Measurements from ENCODE around the gene CDX1.

Gene CDX1

GRCh38 chr5:150119421-150120061, 47.0 kb upstream of the CDX1 start:
- H3K9me3 ChIP-seq (replicated peaks in 1 of 2; ENCODE audit: control insufficient read depth in 2 of 2, insufficient read depth in 1 of 2, low read depth in 1 of 2, low read length in 2 of 2), result no peaks in the 10 kb centered on the region
- no peaks in the 10 kb centered on the region for H3K36me3 ChIP-seq (replicated peaks in 1 of 2; ENCODE audit: control insufficient read depth in 2 of 2, insufficient read depth in 2 of 2, low read length in 2 of 2)

GRCh38 chr5:150120062-150120441, 46.5 kb upstream of the CDX1 start:
- DNase-seq (ENCODE audit: low spot score), result no peak
- H3K23ac ChIP-seq (ENCODE audit: low read depth, low read length, poor library complexity), result no peak overlapping the region
- no peaks in the 10 kb centered on the region for H3K27me3 ChIP-seq (ENCODE audit: control insufficient read depth in 3 of 3, insufficient read depth in 3 of 3, low read depth in 1 of 3, low read length in 3 of 3)
- no peak overlapping the region for H3K27ac ChIP-seq (replicated peaks; ENCODE audit: low read length)
- H4K8ac ChIP-seq (ENCODE audit: low read depth, low read length), result no peak overlapping the region
- no peak overlapping the region for H2BK15ac ChIP-seq (ENCODE audit: low read length)
- H2AK5ac ChIP-seq (ENCODE audit: low read depth, low read length), result no peak overlapping the region
- no peak overlapping the region for H2AFZ ChIP-seq (ENCODE audit: low read length)
- H3K9me3 ChIP-seq (replicated peaks in 1 of 2; ENCODE audit: control insufficient read depth in 2 of 2, insufficient read depth in 1 of 2, low read depth in 1 of 2, low read length in 2 of 2), result no peaks in the 10 kb centered on the region
- WGBS, 2 donors (ENCODE audit: extremely low coverage in 2 of 2, insufficient read length in 2 of 2, insufficient replicate concordance in 1 of 2), result no CpG with 5 or more reads among the region's 3 CpGs
- H3K4me3 ChIP-seq (ENCODE audit: low read length in 2 of 2), result no peak overlapping the region
- H4K91ac ChIP-seq (ENCODE audit: low read depth, low read length, poor library complexity), result no peak overlapping the region
- no peak overlapping the region for H2BK120ac ChIP-seq (ENCODE audit: low read depth, low read length)
- peaks cover 0 to 8% of the 10 kb centered on the region in 2 donors for H3K4me1 ChIP-seq (ENCODE audit: control insufficient read depth in 2 of 2, insufficient read depth in 1 of 2, low read depth in 1 of 2, low read length in 2 of 2)
- H3K14ac ChIP-seq (ENCODE audit: low read length), result no peak overlapping the region
- no peaks in the 10 kb centered on the region for H3K36me3 ChIP-seq (replicated peaks in 1 of 2; ENCODE audit: control insufficient read depth in 2 of 2, insufficient read depth in 2 of 2, low read length in 2 of 2)
- no peak overlapping the region for H2BK5ac ChIP-seq (ENCODE audit: low read length)
- no peak overlapping the region for H3K4me2 ChIP-seq (ENCODE audit: insufficient read depth, low read length, poor library complexity, severe bottlenecking)
- H3K9ac ChIP-seq (ENCODE audit: low read depth, low read length, poor library complexity), result no peak overlapping the region
- no peaks in the 10 kb centered on the region for H3K79me1 ChIP-seq (ENCODE audit: low read depth, low read length)
- no peak overlapping the region for H3K18ac ChIP-seq (ENCODE audit: low read length)
- no peak overlapping the region for H3K4ac ChIP-seq (ENCODE audit: low read length)
- H2BK12ac ChIP-seq (ENCODE audit: low read length), result no peak overlapping the region

More at GRCh38 chr5:150119421-150120061, 47.0 kb upstream of the CDX1 start:
- no CpG with 5 or more reads among the region's 10 CpGs for WGBS, 2 donors (ENCODE audit: extremely low coverage in 2 of 2, insufficient read length in 2 of 2, insufficient replicate concordance in 1 of 2)
- no peak overlapping the region for H2AFZ ChIP-seq (ENCODE audit: low read length)
- no peak overlapping the region for H3K4me2 ChIP-seq (ENCODE audit: insufficient read depth, low read length, poor library complexity, severe bottlenecking)
- H3K9ac ChIP-seq (ENCODE audit: low read depth, low read length, poor library complexity), result no peak overlapping the region
- H2BK120ac ChIP-seq (ENCODE audit: low read depth, low read length), result no peak overlapping the region
- H2BK15ac ChIP-seq (ENCODE audit: low read length), result no peak overlapping the region
- no peaks in the 10 kb centered on the region for H3K79me1 ChIP-seq (ENCODE audit: low read depth, low read length)
- no peak overlapping the region for H3K18ac ChIP-seq (ENCODE audit: low read length)
- H4K8ac ChIP-seq (ENCODE audit: low read depth, low read length), result no peak overlapping the region
- no peak overlapping the region for H3K14ac ChIP-seq (ENCODE audit: low read length)
- H3K27me3 ChIP-seq (ENCODE audit: control insufficient read depth in 3 of 3, insufficient read depth in 3 of 3, low read depth in 1 of 3, low read length in 3 of 3), result no peaks in the 10 kb centered on the region
- peaks cover 0 to 8% of the 10 kb centered on the region in 2 donors for H3K4me1 ChIP-seq (ENCODE audit: control insufficient read depth in 2 of 2, insufficient read depth in 1 of 2, low read depth in 1 of 2, low read length in 2 of 2)
- no peak overlapping the region for H2BK12ac ChIP-seq (ENCODE audit: low read length)
- H3K27ac ChIP-seq (replicated peaks; ENCODE audit: low read length), result no peak overlapping the region
- H3K4me3 ChIP-seq (ENCODE audit: low read length in 2 of 2), result no peak overlapping the region
- H3K4ac ChIP-seq (ENCODE audit: low read length), result no peak overlapping the region
- H4K91ac ChIP-seq (ENCODE audit: low read depth, low read length, poor library complexity), result no peak overlapping the region
- DNase-seq (ENCODE audit: low spot score), result no peak
- H2BK5ac ChIP-seq (ENCODE audit: low read length), result no peak overlapping the region
- H3K23ac ChIP-seq (ENCODE audit: low read depth, low read length, poor library complexity), result no peak overlapping the region
- H2AK5ac ChIP-seq (ENCODE audit: low read depth, low read length), result no peak overlapping the region

DNA sequence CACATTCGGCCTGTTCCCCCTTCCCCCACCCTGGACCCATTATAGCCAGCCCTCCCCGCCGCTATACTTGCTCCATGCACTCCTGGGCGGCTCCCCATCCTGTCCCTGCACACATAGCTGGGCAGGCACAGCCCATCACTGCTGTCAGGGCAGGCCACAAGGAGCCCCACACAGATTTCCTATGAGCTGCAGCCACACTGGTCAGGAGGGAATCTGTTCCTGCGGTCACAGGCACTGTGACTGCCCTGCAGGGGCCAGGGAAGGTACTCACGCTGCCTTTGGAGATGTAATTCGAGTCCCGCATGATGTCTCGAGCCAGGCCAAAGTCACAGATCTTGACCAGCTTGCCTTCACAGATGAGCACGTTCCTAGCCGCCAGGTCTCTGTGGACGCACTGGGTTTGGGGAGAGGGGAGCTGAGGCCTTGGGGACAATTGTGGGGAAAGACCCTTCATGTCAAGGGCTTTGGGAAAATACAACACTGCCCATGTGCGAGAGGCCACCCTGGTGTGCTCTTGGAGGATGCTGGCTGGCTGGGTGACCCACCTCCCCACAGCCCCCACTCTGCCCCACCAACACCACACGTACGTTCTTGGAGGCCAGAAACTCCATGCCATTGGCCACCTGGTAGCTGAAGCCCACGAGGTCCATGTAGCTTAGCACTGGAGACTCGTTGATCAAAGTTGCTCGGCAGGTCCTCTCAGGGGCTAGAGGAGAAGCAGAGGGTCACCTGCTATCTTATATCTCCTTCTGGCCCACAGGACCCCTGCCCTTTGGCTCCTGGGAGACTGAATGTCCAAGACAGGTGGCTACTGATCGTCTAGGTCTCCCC, 45.7 kb upstream of the CDX1 start:
- no peak overlapping the region for H3K23ac ChIP-seq (ENCODE audit: low read depth, low read length, poor library complexity)
- H3K14ac ChIP-seq (ENCODE audit: low read length), result no peak overlapping the region
- no peak overlapping the region for H4K8ac ChIP-seq (ENCODE audit: low read depth, low read length)
- no peak overlapping the region for H3K18ac ChIP-seq (ENCODE audit: low read length)
- no peak overlapping the region for H2AK5ac ChIP-seq (ENCODE audit: low read depth, low read length)
- no peak overlapping the region for H2BK5ac ChIP-seq (ENCODE audit: low read length)
- no peaks in the 10 kb centered on the region for H3K79me1 ChIP-seq (ENCODE audit: low read depth, low read length)
- DNase-seq (ENCODE audit: low spot score), result no peak
- H3K27me3 ChIP-seq (ENCODE audit: control insufficient read depth in 3 of 3, insufficient read depth in 3 of 3, low read depth in 1 of 3, low read length in 3 of 3), result no peaks in the 10 kb centered on the region
- no peak overlapping the region for H3K4me3 ChIP-seq (ENCODE audit: low read length in 2 of 2)
- H3K4ac ChIP-seq (ENCODE audit: low read length), result no peak overlapping the region
- H3K9ac ChIP-seq (ENCODE audit: low read depth, low read length, poor library complexity), result no peak overlapping the region
- H2BK15ac ChIP-seq (ENCODE audit: low read length), result no peak overlapping the region
- no peaks in the 10 kb centered on the region for H3K9me3 ChIP-seq (replicated peaks in 1 of 2; ENCODE audit: control insufficient read depth in 2 of 2, insufficient read depth in 1 of 2, low read depth in 1 of 2, low read length in 2 of 2)
- peaks cover 0 to 8% of the 10 kb centered on the region in 2 donors for H3K4me1 ChIP-seq (ENCODE audit: control insufficient read depth in 2 of 2, insufficient read depth in 1 of 2, low read depth in 1 of 2, low read length in 2 of 2)
- no peak overlapping the region for H3K27ac ChIP-seq (replicated peaks; ENCODE audit: low read length)
- H2AFZ ChIP-seq (ENCODE audit: low read length), result no peak overlapping the region
- H3K36me3 ChIP-seq (replicated peaks in 1 of 2; ENCODE audit: control insufficient read depth in 2 of 2, insufficient read depth in 2 of 2, low read length in 2 of 2), result no peaks in the 10 kb centered on the region
- no CpG with 5 or more reads among the region's 19 CpGs for WGBS, 2 donors (ENCODE audit: extremely low coverage in 2 of 2, insufficient read length in 2 of 2, insufficient replicate concordance in 1 of 2)
- H4K91ac ChIP-seq (ENCODE audit: low read depth, low read length, poor library complexity), result no peak overlapping the region
- no peak overlapping the region for H2BK12ac ChIP-seq (ENCODE audit: low read length)
- no peak overlapping the region for H2BK120ac ChIP-seq (ENCODE audit: low read depth, low read length)
- H3K4me2 ChIP-seq (ENCODE audit: insufficient read depth, low read length, poor library complexity, severe bottlenecking), result no peak overlapping the region

- Histone ChIP-seq H2BK120ac (ENCODE audit: low read depth, low read length) (no peak overlapping the region), H2AK5ac (ENCODE audit: low read depth, low read length) (no peak overlapping the region), H2BK15ac (ENCODE audit: low read length) (no peak overlapping the region), H2AFZ (ENCODE audit: low read length) (no peak overlapping the region), H3K27ac (replicated peaks; ENCODE audit: low read length) (no peak overlapping the region), H2BK5ac (ENCODE audit: low read length) (no peak overlapping the region), H3K4me2 (ENCODE audit: insufficient read depth, low read length, poor library complexity, severe bottlenecking) (no peak overlapping the region), H3K14ac (ENCODE audit: low read length) (no peak overlapping the region), H3K23ac (ENCODE audit: low read depth, low read length, poor library complexity) (no peak overlapping the region), H3K9me3 (replicated peaks in 1 of 2; ENCODE audit: control insufficient read depth in 2 of 2, insufficient read depth in 1 of 2, low read depth in 1 of 2, low read length in 2 of 2) (no peaks in the 10 kb centered on the region), H3K4ac (ENCODE audit: low read length) (no peak overlapping the region), H3K4me1 (ENCODE audit: control insufficient read depth in 2 of 2, insufficient read depth in 1 of 2, low read depth in 1 of 2, low read length in 2 of 2) (peaks cover 0 to 8% of the 10 kb centered on the region in 2 donors), H4K8ac (ENCODE audit: low read depth, low read length) (peak overlapping the region; percentile 66), H2BK12ac (ENCODE audit: low read length) (no peak overlapping the region), H3K9ac (ENCODE audit: low read depth, low read length, poor library complexity) (no peak overlapping the region), H3K79me1 (ENCODE audit: low read depth, low read length) (no peaks in the 10 kb centered on the region), H3K27me3 (ENCODE audit: control insufficient read depth in 3 of 3, insufficient read depth in 3 of 3, low read depth in 1 of 3, low read length in 3 of 3) (no peaks in the 10 kb centered on the region), H3K36me3 (replicated peaks in 1 of 2; ENCODE audit: control insufficient read depth in 2 of 2, insufficient read depth in 2 of 2, low read length in 2 of 2) (no peaks in the 10 kb centered on the region), H3K18ac (ENCODE audit: low read length) (no peak overlapping the region), H3K4me3 (ENCODE audit: low read length in 2 of 2) (no peak overlapping the region), H4K91ac (ENCODE audit: low read depth, low read length, poor library complexity) (no peak overlapping the region)
- DNase-seq (ENCODE audit: low spot score), result no peak
- WGBS, 2 donors (ENCODE audit: extremely low coverage in 2 of 2, insufficient read length in 2 of 2, insufficient replicate concordance in 1 of 2), result no CpG with 5 or more reads among the region's 14 CpGs
These were observed 45.0 kb upstream of the CDX1 start for GRCh38 chr5:150121448-150122157.
